ENCODE measurements around the gene HCFC2. TPM values are rescaled to one million over a fixed set of nuclear protein-coding genes. Genes with fewer than 3 reads are reported as not detected.
"Not testable (repeated sequence)": the region's sequence is repeated elsewhere in the genome, so short reads cannot be mapped to it uniquely, and the experiment has no call there.

HCFC2 gene
- total and polyA plus RNA-seq, 2 of the 4 experiments (the other 2 are of a cell fraction): 12.0 to 34.2 TPM

GRCh38 chr12:104021862-104022261, 42.5 kb upstream of the HCFC2 start:
- ATAC-seq (ENCODE audit: low read depth); in situ Hi-C loops (cut with MboI; ENCODE audit: low sequenced_read_pairs); H4K5ac ChIP-seq (ENCODE audit: low read depth, low read length); H3K4me3 ChIP-seq (ENCODE audit: insufficient read depth, low read depth, low read length); H2AFZ ChIP-seq (replicated peaks; ENCODE audit: low read length, poor library complexity); H2BK5ac ChIP-seq (ENCODE audit: low read depth, low read length, poor library complexity, severe bottlenecking); H2AK5ac ChIP-seq (ENCODE audit: low read depth, low read length); H4K20me1 ChIP-seq (ENCODE audit: insufficient read depth, low read length); H2BK15ac ChIP-seq (ENCODE audit: low read depth, low read length); H3K4me1 ChIP-seq (ENCODE audit: control insufficient read depth, insufficient read depth, low read length); H3K9me3 ChIP-seq (ENCODE audit: control insufficient read depth, insufficient read depth, low read length); H2BK20ac ChIP-seq (ENCODE audit: low read depth, low read length); intact Hi-C loops (cut with micrococcal nuclease); H3K9me1 ChIP-seq (ENCODE audit: insufficient read depth, low read length); H3K56ac ChIP-seq (ENCODE audit: extremely low read depth, insufficient read depth, low read length); dilution Hi-C loops (cut with HindIII; ENCODE audit: low sequenced_read_pairs, unreplicated experiment); H3K27ac ChIP-seq (ENCODE audit: insufficient read depth, low read length); H3K9ac ChIP-seq (ENCODE audit: low read depth, low read length); H4K91ac ChIP-seq (ENCODE audit: insufficient read depth, low read depth, low read length); H3K27me3 ChIP-seq (ENCODE audit: control insufficient read depth, insufficient read depth, low read length); POLR2A ChIA-PET (ENCODE audit: unreplicated experiment); H4K8ac ChIP-seq (ENCODE audit: low read depth in 2 of 2, low read length in 2 of 2); H2AK9ac ChIP-seq (replicated peaks; ENCODE audit: low read depth, low read length, poor library complexity); BruUV-seq (replicated peaks); H3K18ac ChIP-seq (ENCODE audit: low read depth, low read length); H3K14ac ChIP-seq (replicated peaks; ENCODE audit: low read depth, low read length); H3K4ac ChIP-seq (ENCODE audit: low read depth, low read length); H3K4me2 ChIP-seq (ENCODE audit: low read depth, low read length); H3K23ac ChIP-seq (ENCODE audit: low read depth, low read length); H3K36me3 ChIP-seq (ENCODE audit: control insufficient read depth, insufficient read depth, low read length); DNase-seq; H3K79me1 ChIP-seq (ENCODE audit: low read depth in 1 of 2, low read length in 2 of 2); H2BK120ac ChIP-seq (ENCODE audit: low read depth, low read length): not testable (repeated sequence)
- no CpG with 5 or more reads among the region's 1 CpG for WGBS, 2 experiments (ENCODE audit: extremely low coverage in 2 of 2, insufficient read length in 1 of 2)
- CTCF ChIA-PET: interaction anchor here (0.7 kb wide), 1 partner anchor 12 kb away, joined by 3 read pairs; no protein-coding TSS in a partner anchor

All from IMR-90 (cell line).